ENCODE data around the gene GPT2.

- TF ChIP-seq POLR2AphosphoS5 (IDR thresholded peaks at IDR 0.05) (no peak), CTCF (IDR thresholded peaks at IDR 0.05) (no peak)
Measured at GRCh38 chr16:46971271-46971670, 87.1 kb downstream of the GPT2 start.
